HG03095 (cell line): ENCODE results near the gene BCL7B.
"Not testable (repeated sequence)": the region's sequence is repeated elsewhere in the genome, so short reads cannot be mapped to it uniquely, and the experiment has no call there.

Experiments
- ATAC-seq: cut with Tn5 transposase; IDR thresholded peaks from one replicate; pipeline ENCODE4 v1.9.1; 2021; ENCODE audit warnings: moderate library complexity; ENCODE audit not compliant: unreplicated experiment

BCL7B gene

GRCh38 chr7:73557397-73558257 lies at the start of gene BCL7B:
TSS of gene BCL7B (minus strand) at chr7:73557690. CDS start at chr7:73557578, 112 bp downstream.
- ATAC-seq, result peak; percentile 43

- ATAC-seq, result no peak
Observed at GRCh38 chr7:73605601-73606220, 48.2 kb upstream of the BCL7B start.

GRCh38 chr7:73602721-73603651 lies 45.5 kb upstream of the BCL7B start:
- no peak for ATAC-seq

- no peak for ATAC-seq
Observed at GRCh38 chr7:73599916-73600315, 42.4 kb upstream of the BCL7B start.

GRCh38 chr7:73599151-73599882 lies 41.8 kb upstream of the BCL7B start:
- no peak for ATAC-seq

GRCh38 chr7:73597978-73598782 lies 40.7 kb upstream of the BCL7B start:
- no peak for ATAC-seq

GRCh38 chr7:73596191-73597065 lies 38.9 kb upstream of the BCL7B start:
- no peak for ATAC-seq

GRCh38 chr7:73595358-73595757 lies 37.9 kb upstream of the BCL7B start:
- ATAC-seq, result no peak

- ATAC-seq, result no peak
Observed at GRCh38 chr7:73593207-73594045, 35.9 kb upstream of the BCL7B start.

GRCh38 chr7:73586911-73587310 lies 29.4 kb upstream of the BCL7B start:
- no peak for ATAC-seq

GRCh38 chr7:73585196-73585595 lies 27.7 kb upstream of the BCL7B start:
- no peak for ATAC-seq

- ATAC-seq, result no peak
Observed at GRCh38 chr7:73582664-73583202, 25.2 kb upstream of the BCL7B start.

GRCh38 chr7:73581006-73581405 lies 23.5 kb upstream of the BCL7B start:
- ATAC-seq, result not testable (repeated sequence)

GRCh38 chr7:73578342-73579128 lies 21.0 kb upstream of the BCL7B start, which contains the start of gene TBL2:
TSS of gene TBL2 (minus strand) at chr7:73578579. CDS start at chr7:73578549, 30 bp downstream.
- peak; percentile 85 for ATAC-seq

GRCh38 chr7:73577627-73578341 lies 20.3 kb upstream of the BCL7B start:
- ATAC-seq, result peak; percentile 10

- no peak for ATAC-seq
Observed at GRCh38 chr7:73573791-73574190, 16.3 kb upstream of the BCL7B start.
